Nephron progenitor cell (in vitro differentiated cells): Measurements from ENCODE around the gene PSAPL1.

Experiments
- DNase-seq: peaks from one replicate; pipeline ENCODE4 v3.0.0; 2021
- H3K27ac Mint-ChIP-seq: 2 replicates; pipeline ENCODE4 v1.8.0; 2021; ENCODE audit warnings: mild to moderate bottlenecking, moderate library complexity, mixed read lengths
- H3K27me3 Mint-ChIP-seq: 2 replicates; pipeline ENCODE4 v1.8.0; 2021; ENCODE audit warnings: mild to moderate bottlenecking, low read depth, mixed read lengths; ENCODE audit not compliant: poor library complexity
- H3K36me3 Mint-ChIP-seq: 2 replicates; pipeline ENCODE4 v1.8.0; 2021; ENCODE audit warnings: low read depth, mixed read lengths
- H3K4me1 Mint-ChIP-seq: 2 replicates; pipeline ENCODE4 v1.8.0; 2021; ENCODE audit warnings: mixed read lengths
- H3K4me3 Mint-ChIP-seq: 2 replicates; pipeline ENCODE4 v1.8.0; 2021; ENCODE audit warnings: mild to moderate bottlenecking, moderate library complexity, mixed read lengths
- H3K9me3 Mint-ChIP-seq: 2 replicates; pipeline ENCODE4 v1.8.0; 2021; ENCODE audit warnings: mild to moderate bottlenecking, moderate library complexity, mixed read lengths
- TF ChIP-seq, protein P1 (sequence below): fragments of 200-600 bp; sonication (generic); IDR thresholded peaks from 2 replicates; pipeline ENCODE4 v1.5.0; 2021; ENCODE audit warnings: antibody characterized with exemption

The PSAPL1 gene, protein sequence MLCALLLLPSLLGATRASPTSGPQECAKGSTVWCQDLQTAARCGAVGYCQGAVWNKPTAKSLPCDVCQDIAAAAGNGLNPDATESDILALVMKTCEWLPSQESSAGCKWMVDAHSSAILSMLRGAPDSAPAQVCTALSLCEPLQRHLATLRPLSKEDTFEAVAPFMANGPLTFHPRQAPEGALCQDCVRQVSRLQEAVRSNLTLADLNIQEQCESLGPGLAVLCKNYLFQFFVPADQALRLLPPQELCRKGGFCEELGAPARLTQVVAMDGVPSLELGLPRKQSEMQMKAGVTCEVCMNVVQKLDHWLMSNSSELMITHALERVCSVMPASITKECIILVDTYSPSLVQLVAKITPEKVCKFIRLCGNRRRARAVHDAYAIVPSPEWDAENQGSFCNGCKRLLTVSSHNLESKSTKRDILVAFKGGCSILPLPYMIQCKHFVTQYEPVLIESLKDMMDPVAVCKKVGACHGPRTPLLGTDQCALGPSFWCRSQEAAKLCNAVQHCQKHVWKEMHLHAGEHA

DNA sequence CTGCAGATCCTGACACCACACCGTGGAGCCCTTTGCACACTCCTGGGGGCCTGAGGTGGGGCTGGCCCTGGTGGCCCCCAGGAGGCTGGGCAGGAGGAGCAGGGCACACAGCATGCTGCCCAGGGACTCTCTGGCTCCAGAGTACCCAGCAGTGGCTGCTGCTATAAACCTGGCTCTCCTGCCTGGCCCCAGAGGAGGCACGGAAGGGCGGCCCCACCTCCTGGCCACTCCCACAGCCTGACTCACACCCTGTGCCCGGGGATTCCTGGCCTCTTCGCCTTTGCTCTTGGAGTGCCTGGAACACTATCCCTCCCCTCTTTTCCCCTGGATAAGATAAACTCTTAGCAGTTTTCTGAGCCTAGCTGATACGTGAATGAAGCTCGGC is at the start of gene PSAPL1:
Gene PSAPL1, minus strand, starts transcription at position 165 of the 385 bp plus-strand sequence. Its CDS starts 51 bp downstream, at position 114.
- no peak within 1 kb of the TSS for H3K4me3 Mint-ChIP-seq

DNA sequence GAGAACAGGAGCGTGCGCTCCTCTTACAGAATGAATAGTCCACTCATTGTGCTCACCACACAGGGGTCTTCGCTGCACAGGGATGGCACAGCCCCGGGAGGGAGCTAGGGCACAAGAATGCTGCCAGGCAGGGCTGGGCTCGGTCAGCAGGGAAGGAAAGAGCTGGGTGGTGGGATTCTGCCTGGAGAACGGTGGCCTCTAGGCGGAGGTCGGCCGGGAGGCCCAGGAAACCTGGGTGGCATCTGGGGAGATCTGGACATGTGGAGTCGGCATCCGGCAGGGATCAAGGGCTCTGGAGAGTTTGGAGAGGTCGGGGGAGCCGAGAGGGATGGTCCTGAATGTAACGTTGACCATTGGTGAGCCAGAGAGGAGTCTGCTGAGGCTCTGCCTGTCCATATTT is 46.5 kb upstream of the PSAPL1 start:
- no peaks in the 10 kb centered on the region for H3K36me3 Mint-ChIP-seq
- no peak overlapping the region for H3K4me3 Mint-ChIP-seq
- H3K27me3 Mint-ChIP-seq, result peaks cover 9% of the 10 kb centered on the region
- DNase-seq, result no peak
- H3K27ac Mint-ChIP-seq, result peak overlapping the region; percentile 74
- H3K4me1 Mint-ChIP-seq, result peaks cover 50% of the 10 kb centered on the region
- TF ChIP-seq, protein P1, sequence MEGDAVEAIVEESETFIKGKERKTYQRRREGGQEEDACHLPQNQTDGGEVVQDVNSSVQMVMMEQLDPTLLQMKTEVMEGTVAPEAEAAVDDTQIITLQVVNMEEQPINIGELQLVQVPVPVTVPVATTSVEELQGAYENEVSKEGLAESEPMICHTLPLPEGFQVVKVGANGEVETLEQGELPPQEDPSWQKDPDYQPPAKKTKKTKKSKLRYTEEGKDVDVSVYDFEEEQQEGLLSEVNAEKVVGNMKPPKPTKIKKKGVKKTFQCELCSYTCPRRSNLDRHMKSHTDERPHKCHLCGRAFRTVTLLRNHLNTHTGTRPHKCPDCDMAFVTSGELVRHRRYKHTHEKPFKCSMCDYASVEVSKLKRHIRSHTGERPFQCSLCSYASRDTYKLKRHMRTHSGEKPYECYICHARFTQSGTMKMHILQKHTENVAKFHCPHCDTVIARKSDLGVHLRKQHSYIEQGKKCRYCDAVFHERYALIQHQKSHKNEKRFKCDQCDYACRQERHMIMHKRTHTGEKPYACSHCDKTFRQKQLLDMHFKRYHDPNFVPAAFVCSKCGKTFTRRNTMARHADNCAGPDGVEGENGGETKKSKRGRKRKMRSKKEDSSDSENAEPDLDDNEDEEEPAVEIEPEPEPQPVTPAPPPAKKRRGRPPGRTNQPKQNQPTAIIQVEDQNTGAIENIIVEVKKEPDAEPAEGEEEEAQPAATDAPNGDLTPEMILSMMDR, result no peak
- H3K9me3 Mint-ChIP-seq, result peaks cover 5% of the 10 kb centered on the region

More for the DNA sequence above, at the start of gene PSAPL1:
- peaks cover 30% of the 10 kb centered on the region for H3K4me1 Mint-ChIP-seq
- peaks cover 16% of the 10 kb centered on the region for H3K9me3 Mint-ChIP-seq
- TF ChIP-seq, protein P1, result no peak
- peaks cover 6% of the 10 kb centered on the region for H3K36me3 Mint-ChIP-seq
- DNase-seq, result peak; percentile 43
- H3K27me3 Mint-ChIP-seq, result peaks cover 4% of the 10 kb centered on the region
- H3K27ac Mint-ChIP-seq, result peak within 1 kb of the TSS; percentile 78

DNA sequence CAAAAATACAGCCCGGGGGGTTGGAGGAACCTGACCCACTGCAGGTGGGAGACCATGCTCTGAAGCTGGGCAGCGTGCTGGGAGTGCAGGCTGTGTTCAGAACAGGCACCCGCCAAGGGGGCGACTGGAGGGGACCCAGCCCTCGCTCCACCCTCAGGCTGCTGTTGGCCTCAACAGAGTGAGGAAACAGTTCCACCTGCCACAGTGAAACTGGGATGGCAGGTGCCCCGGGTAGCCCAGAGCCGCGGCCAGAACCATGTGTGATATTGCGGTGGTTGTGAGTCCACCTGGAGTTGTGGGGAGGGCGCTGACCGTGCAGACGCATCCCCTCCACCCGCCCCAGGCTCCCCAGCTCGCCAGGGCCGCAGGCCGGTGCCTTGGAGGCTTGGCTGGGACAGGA is 45.7 kb upstream of the PSAPL1 start:
- Mint-ChIP-seq H3K27me3 (peaks cover 9% of the 10 kb centered on the region), H3K36me3 (no peaks in the 10 kb centered on the region), H3K4me1 (peaks cover 54% of the 10 kb centered on the region), H3K9me3 (peaks cover 5% of the 10 kb centered on the region), H3K27ac (no peak overlapping the region), H3K4me3 (no peak overlapping the region)
- TF ChIP-seq, protein P1, result no peak
- DNase-seq, result no peak

DNA sequence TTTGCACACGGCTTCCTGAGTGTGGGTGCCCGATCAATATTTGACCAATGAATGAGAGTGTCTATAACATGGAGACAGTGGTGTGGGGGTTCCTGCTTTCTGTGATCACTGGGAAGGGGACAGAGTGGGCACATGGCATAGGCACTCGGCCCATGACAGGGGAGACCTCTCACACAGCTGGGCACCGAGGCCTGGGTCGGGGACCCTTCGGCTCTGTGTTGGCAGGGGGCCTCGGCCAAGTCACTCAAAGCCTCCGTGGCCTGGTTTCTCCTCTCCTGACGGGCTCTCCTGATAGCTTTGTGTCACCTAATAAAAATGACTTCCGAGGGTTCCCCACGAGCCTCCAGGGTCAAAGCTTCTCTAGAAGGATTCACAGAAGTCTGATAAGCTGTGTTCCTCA is 43.9 kb upstream of the PSAPL1 start:
- peaks cover 54% of the 10 kb centered on the region for H3K4me1 Mint-ChIP-seq
- TF ChIP-seq, protein P1, result no peak
- no peak overlapping the region for H3K4me3 Mint-ChIP-seq
- peaks cover 5% of the 10 kb centered on the region for H3K9me3 Mint-ChIP-seq
- DNase-seq, result no peak
- H3K36me3 Mint-ChIP-seq, result no peaks in the 10 kb centered on the region
- peaks cover 13% of the 10 kb centered on the region for H3K27me3 Mint-ChIP-seq
- peak overlapping the region; percentile 69 for H3K27ac Mint-ChIP-seq

GRCh38 chr4:7477695-7478094 is 43.0 kb upstream of the PSAPL1 start:
- Mint-ChIP-seq H3K4me1 (peaks cover 63% of the 10 kb centered on the region), H3K36me3 (no peaks in the 10 kb centered on the region), H3K9me3 (peaks cover 5% of the 10 kb centered on the region), H3K27ac (no peak overlapping the region), H3K27me3 (peaks cover 17% of the 10 kb centered on the region), H3K4me3 (no peak overlapping the region)
- no peak for DNase-seq
- TF ChIP-seq, protein P1, result no peak
